A549 treated with AZD2906 at 1 μM for 4 hours (cell line): Measurements from ENCODE around the gene GZMA. TPM values are rescaled to one million over a fixed set of nuclear protein-coding genes. Genes with fewer than 3 reads are reported as not detected.

Source experiments
- total RNA-seq: library from RNA; stranded (reverse); fragments of 200-300 nt; extraction: Qiagen RNA extraction; gene quantifications from 5 replicates; pipeline ENCODE4 v1.2.3, GENCODE V29; 2022

GZMA gene
- not detected in 5 replicates for total RNA-seq

GRCh38 chr5:55102348-55102747 is at the start of gene GZMA:
Gene GZMA (plus strand): TSS chr5:55102646. CDS start chr5:55102683, 37 bp downstream.

Other genes starting within 250 kb of the GZMA start
- gene ESM1, start 117.1 kb upstream of the GZMA start, total RNA-seq, result not detected in 5 replicates
- gene GZMK, start 78.4 kb upstream of the GZMA start, total RNA-seq, result not detected in 5 replicates
- gene GPX8, start 57.5 kb downstream of the GZMA start, total RNA-seq, result 30.6 to 36.7 TPM (median 32.4 TPM) in 5 replicates
- gene CDC20B, start 70.5 kb downstream of the GZMA start, total RNA-seq, result 0.03 to 0.10 TPM (median 0.07 TPM) in 5 replicates
- 1.2 to 2.0 TPM (median 1.6 TPM) in 5 replicates for gene MCIDAS, start 124.7 kb downstream of the GZMA start, total RNA-seq
- 4.5 to 8.1 TPM (median 7.5 TPM) in 5 replicates for gene CCNO, start 131.0 kb downstream of the GZMA start, total RNA-seq
- gene DHX29, start 205.0 kb downstream of the GZMA start, total RNA-seq, result 18.5 to 23.7 TPM (median 20.8 TPM) in 5 replicates
- gene MTREX, start 205.3 kb downstream of the GZMA start, total RNA-seq, result 26.4 to 59.7 TPM (median 32.7 TPM) in 5 replicates